ENCODE results near the gene PUS10.

GRCh38 chr2:60948926-60949579 is 69.0 kb downstream of the PUS10 start:
- TF ChIP-seq ZNF225 (CRISPR knock-in tag; IDR thresholded peaks at IDR 0.05) (no peak), HCFC1 (IDR thresholded peaks at IDR 0.05; ENCODE audit: low read depth, low read length) (no peak), CTCF (CRISPR knock-in tag; IDR thresholded peaks at IDR 0.05) (no peak), POLR2AphosphoS2 (IDR thresholded peaks at IDR 0.05; ENCODE audit: low read depth, low read length) (no peak), ELF1 (CRISPR knock-in tag; IDR thresholded peaks at IDR 0.05) (no peak), ZNF354B (CRISPR knock-in tag; IDR thresholded peaks at IDR 0.05) (no peak), IRF1 (CRISPR knock-in tag; IDR thresholded peaks at IDR 0.05; ENCODE audit: low read depth) (no peak), ISL2 (CRISPR knock-in tag; IDR thresholded peaks at IDR 0.05) (no peak), HDAC2 (CRISPR knock-in tag; IDR thresholded peaks at IDR 0.05) (no peak), POLR2A (IDR thresholded peaks at IDR 0.05; ENCODE audit: insufficient read depth in 1 of 2, low read depth in 2 of 2, low read length in 2 of 2) (no peak), MZF1 (CRISPR knock-in tag; IDR thresholded peaks at IDR 0.05; ENCODE audit: borderline replicate concordance) (no peak)

Measured in HepG2 (cell line).